Transverse colon (tissue), 3 donors: ENCODE results near the gene METRNL.

Source experiments
- CTCF ChIP-seq, 5 experiments: fragments of 200-600 bp in 3 of 5; fragments of 450-650 bp in 2 of 5; sonication (generic) in 3 of 5; IDR thresholded peaks; 1 replicate in 2 of 5; 2 replicates in 3 of 5; pipeline ENCODE4 v1.5.1; 2016 to 2017; ENCODE audit warnings: antibody characterized with exemption in 5 of 5, inconsistent platforms in 3 of 5, mild to moderate bottlenecking in 2 of 5, moderate library complexity in 1 of 5
- EP300 ChIP-seq: sonication (generic); formaldehyde crosslinking; IDR thresholded peaks from one replicate; pipeline ENCODE4 v1.6.1; 2017; ENCODE audit warnings: antibody characterized with exemption, low read depth
- POLR2A ChIP-seq: fragments of 450-650 bp; IDR thresholded peaks from one replicate; pipeline ENCODE4 v1.6.1; 2016; ENCODE audit warnings: antibody characterized with exemption, mild to moderate bottlenecking, moderate library complexity

- TF ChIP-seq EP300 (no peak), CTCF (IDR thresholded peaks at IDR 0.05) (no peak), POLR2A (no peak)
Observed at GRCh38 chr17:83129676-83130075, 50.3 kb downstream of the METRNL start.
